Chondrocyte (in vitro differentiated cells): Measurements from ENCODE around the gene SLC7A14. TPM values are rescaled to one million over a fixed set of nuclear protein-coding genes. Genes with fewer than 3 reads are reported as not detected.

ENCODE experiments used
- DNase-seq: peaks from one replicate; pipeline ENCODE4 v3.0.0; 2021; ENCODE audit warnings: mixed read lengths, low spot score
- H3K27ac Mint-ChIP-seq: one replicate; pipeline ENCODE4 v1.8.0; 2021; ENCODE audit warnings: mild to moderate bottlenecking, moderate library complexity, mixed read lengths; ENCODE audit not compliant: unreplicated experiment
- H3K27me3 Mint-ChIP-seq: 2 replicates; pipeline ENCODE4 v1.8.0; 2021; ENCODE audit warnings: low read depth, mixed read lengths
- H3K36me3 Mint-ChIP-seq: 2 replicates; pipeline ENCODE4 v1.8.0; 2021; ENCODE audit warnings: low read depth, mixed read lengths
- H3K4me1 Mint-ChIP-seq: 2 replicates; pipeline ENCODE4 v1.8.0; 2021; ENCODE audit warnings: low read depth, mild to moderate bottlenecking, mixed read lengths
- H3K4me3 Mint-ChIP-seq: one replicate; pipeline ENCODE4 v1.8.0; 2021; ENCODE audit warnings: mild to moderate bottlenecking, moderate library complexity, mixed read lengths; ENCODE audit not compliant: unreplicated experiment
- H3K9me3 Mint-ChIP-seq: 2 replicates; pipeline ENCODE4 v1.8.0; 2021; ENCODE audit warnings: low read depth, mixed read lengths
- total RNA-seq: library from RNA; stranded (reverse); gene quantifications from 3 replicates; pipeline ENCODE4 v1.2.1, GENCODE V29; 2021
- TF ChIP-seq, protein P1 (sequence below): fragments of 200-600 bp; sonication (generic); IDR thresholded peaks from 2 replicates; pipeline ENCODE4 v1.5.0; 2021; ENCODE audit warnings: antibody characterized with exemption, mild to moderate bottlenecking, moderate library complexity

The SLC7A14 gene
- total RNA-seq, 1 donor from 2014 or later = 0.02 TPM

DNA sequence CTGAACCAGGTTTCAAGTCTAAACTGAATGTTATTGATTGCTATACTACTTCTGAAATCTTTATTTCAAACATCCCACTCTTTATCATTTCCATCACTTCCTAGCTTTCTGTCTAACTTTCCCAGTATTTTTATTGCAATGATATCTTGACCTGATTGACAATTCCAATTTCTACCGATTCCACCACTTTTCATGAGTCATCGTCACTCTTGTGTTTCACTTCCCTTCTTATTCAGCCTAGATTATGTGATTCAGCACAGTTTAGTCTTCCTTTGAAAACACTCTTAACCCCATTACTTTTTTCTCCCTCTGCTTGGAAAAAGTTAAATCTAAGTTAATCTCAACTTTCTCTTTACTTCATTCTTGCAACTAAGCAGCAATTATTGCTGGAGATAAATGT lies 62.6 kb downstream of the SLC7A14 start:
- no peak for DNase-seq
- H3K4me3 Mint-ChIP-seq = no peak overlapping the region
- no peak overlapping the region for H3K27ac Mint-ChIP-seq
- H3K9me3 Mint-ChIP-seq = no peaks in the 10 kb centered on the region
- no peaks in the 10 kb centered on the region for H3K36me3 Mint-ChIP-seq
- TF ChIP-seq, protein P1, sequence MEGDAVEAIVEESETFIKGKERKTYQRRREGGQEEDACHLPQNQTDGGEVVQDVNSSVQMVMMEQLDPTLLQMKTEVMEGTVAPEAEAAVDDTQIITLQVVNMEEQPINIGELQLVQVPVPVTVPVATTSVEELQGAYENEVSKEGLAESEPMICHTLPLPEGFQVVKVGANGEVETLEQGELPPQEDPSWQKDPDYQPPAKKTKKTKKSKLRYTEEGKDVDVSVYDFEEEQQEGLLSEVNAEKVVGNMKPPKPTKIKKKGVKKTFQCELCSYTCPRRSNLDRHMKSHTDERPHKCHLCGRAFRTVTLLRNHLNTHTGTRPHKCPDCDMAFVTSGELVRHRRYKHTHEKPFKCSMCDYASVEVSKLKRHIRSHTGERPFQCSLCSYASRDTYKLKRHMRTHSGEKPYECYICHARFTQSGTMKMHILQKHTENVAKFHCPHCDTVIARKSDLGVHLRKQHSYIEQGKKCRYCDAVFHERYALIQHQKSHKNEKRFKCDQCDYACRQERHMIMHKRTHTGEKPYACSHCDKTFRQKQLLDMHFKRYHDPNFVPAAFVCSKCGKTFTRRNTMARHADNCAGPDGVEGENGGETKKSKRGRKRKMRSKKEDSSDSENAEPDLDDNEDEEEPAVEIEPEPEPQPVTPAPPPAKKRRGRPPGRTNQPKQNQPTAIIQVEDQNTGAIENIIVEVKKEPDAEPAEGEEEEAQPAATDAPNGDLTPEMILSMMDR = no peak
- no peaks in the 10 kb centered on the region for H3K27me3 Mint-ChIP-seq
- H3K4me1 Mint-ChIP-seq = peaks cover 5% of the 10 kb centered on the region

DNA sequence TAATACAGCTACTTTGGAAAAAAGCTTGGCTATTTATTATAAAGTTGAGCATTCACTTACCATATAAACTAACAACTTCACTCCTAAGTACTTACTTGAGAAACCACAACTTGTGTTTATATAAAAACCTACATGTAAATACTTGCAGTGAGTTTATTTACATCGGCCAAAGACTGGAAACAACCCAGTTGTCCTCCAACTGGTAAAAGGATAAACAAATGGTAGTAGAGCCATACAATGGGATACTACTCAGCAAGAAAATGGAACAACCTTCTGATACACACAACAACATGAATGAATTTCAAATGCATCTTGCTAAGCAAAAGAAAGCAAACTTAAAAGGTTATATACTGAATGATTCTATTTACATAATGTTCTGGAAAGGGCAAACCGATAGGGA lies 63.7 kb downstream of the SLC7A14 start:
- no peak for DNase-seq
- Mint-ChIP-seq H3K4me3 (no peak overlapping the region), H3K27ac (no peak overlapping the region), H3K9me3 (no peaks in the 10 kb centered on the region), H3K27me3 (no peaks in the 10 kb centered on the region), H3K4me1 (peaks cover 5% of the 10 kb centered on the region), H3K36me3 (no peaks in the 10 kb centered on the region)
- TF ChIP-seq, protein P1 = no peak

DNA sequence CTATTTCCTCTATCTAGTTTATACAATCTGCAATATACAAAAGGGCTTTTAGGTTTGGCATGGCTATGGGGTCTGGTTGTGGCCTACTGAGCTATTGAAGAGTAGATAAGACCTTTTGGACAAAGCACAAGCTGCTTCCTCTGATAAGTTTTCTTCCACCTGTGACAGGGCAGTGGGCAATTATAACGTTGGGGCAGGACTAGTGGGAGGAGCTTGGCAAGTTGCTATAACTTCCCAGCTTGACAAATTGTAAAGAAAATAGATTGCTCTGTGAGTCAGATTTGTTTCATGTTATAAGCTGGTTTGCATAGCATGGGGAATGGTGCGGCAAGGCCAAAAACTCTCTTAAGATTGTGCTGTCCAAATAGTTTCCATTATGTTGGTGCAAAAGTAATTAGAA lies 64.9 kb downstream of the SLC7A14 start:
- no peak for DNase-seq
- H3K27ac Mint-ChIP-seq = no peak overlapping the region

DNA sequence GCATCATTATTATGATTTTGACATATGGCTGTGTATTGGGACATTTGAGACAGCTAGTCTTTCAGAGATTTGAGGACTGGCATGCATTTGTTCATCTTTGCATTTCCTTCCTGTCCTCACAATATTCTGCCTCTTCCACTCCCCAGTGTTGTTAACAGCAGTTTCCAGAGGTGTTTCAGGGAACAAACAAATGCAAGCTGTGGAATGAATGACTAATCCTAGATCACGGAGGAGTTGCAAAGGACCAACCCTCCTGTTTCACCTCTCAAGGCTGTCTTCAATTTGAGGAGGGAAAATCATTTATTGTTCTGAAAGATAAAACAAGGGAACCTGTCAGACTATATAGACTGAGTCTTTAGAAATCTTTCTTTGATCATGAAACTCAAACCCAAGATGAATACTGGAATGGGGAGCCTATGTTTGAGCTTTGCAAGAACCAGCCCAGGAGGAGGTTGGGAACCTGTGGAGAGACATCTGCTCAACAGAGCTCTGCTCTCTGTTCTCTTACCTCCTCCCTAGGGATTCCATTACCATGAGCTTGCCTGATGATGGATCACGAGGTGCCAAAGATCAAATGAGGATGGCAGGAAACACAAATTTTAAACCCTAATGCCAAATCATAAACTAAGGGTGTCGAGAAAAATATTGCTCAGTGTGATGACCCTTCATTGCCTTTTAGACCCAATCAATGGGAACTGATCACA lies 68.5 kb downstream of the SLC7A14 start:
- TF ChIP-seq, protein P1 = no peak
- DNase-seq = no peak

More for the DNA sequence above, 64.9 kb downstream of the SLC7A14 start:
- Mint-ChIP-seq H3K27me3 (no peaks in the 10 kb centered on the region), H3K4me1 (peaks cover 5% of the 10 kb centered on the region), H3K36me3 (no peaks in the 10 kb centered on the region), H3K9me3 (no peaks in the 10 kb centered on the region), H3K4me3 (no peak overlapping the region)
- TF ChIP-seq, protein P1 = no peak

DNA sequence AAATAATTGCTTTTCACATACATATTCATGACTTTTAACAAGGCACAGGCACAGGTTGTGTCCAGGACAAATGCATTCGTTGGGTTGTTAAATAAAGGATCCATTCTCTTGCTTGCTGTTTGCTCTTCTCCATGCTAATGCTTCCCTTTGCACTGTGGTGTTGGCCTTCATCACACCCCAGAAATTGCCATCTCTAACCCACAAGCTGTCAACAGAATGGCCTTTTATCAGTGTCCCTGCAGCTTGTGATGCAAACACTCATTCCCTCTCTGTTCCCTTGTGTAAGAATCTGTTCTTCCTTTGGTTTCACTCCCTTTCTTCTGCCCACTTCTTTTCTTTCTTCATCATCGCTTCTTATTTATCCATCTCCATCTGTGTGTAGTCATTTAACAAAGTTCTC lies 72.2 kb downstream of the SLC7A14 start:
- no peak overlapping the region for H3K27ac Mint-ChIP-seq
- no peaks in the 10 kb centered on the region for H3K4me1 Mint-ChIP-seq
- TF ChIP-seq, protein P1 = no peak
- H3K36me3 Mint-ChIP-seq = no peaks in the 10 kb centered on the region
- H3K4me3 Mint-ChIP-seq = no peak overlapping the region
- H3K27me3 Mint-ChIP-seq = no peaks in the 10 kb centered on the region
- DNase-seq = no peak
- H3K9me3 Mint-ChIP-seq = no peaks in the 10 kb centered on the region

More for the DNA sequence above, 68.5 kb downstream of the SLC7A14 start:
- no peaks in the 10 kb centered on the region for H3K9me3 Mint-ChIP-seq
- H3K4me3 Mint-ChIP-seq = no peak overlapping the region
- H3K27ac Mint-ChIP-seq = no peak overlapping the region
- no peaks in the 10 kb centered on the region for H3K4me1 Mint-ChIP-seq
- H3K27me3 Mint-ChIP-seq = no peaks in the 10 kb centered on the region
- H3K36me3 Mint-ChIP-seq = no peaks in the 10 kb centered on the region
